ENCODE measurements around the gene NLRP8.
"Not testable (repeated sequence)": the region's sequence is repeated elsewhere in the genome, so short reads cannot be mapped to it uniquely, and the experiment has no call there.

The NLRP8 gene

GRCh38 chr19:56020355-56020975, 72.8 kb downstream of the NLRP8 start:
- H3K27me3 Mint-ChIP-seq (ENCODE audit: low read depth); H3K27ac Mint-ChIP-seq; H3K4me1 Mint-ChIP-seq (ENCODE audit: low read depth); H3K36me3 Mint-ChIP-seq (ENCODE audit: low read depth); H3K4me3 Mint-ChIP-seq: not testable (repeated sequence)
- H3K9me3 Mint-ChIP-seq: peaks cover 61% of the 10 kb centered on the region

- Mint-ChIP-seq H3K27me3 (ENCODE audit: low read depth) (no peaks in the 10 kb centered on the region), H3K4me3 (no peak overlapping the region), H3K36me3 (ENCODE audit: low read depth) (no peaks in the 10 kb centered on the region), H3K27ac (no peak overlapping the region), H3K4me1 (ENCODE audit: low read depth) (no peaks in the 10 kb centered on the region), H3K9me3 (peaks cover 40% of the 10 kb centered on the region)
These were observed 79.1 kb downstream of the NLRP8 start for GRCh38 chr19:56026769-56027168.

Measured in T-helper 1 cell treated with Interleukin-12 subunit alpha and Interleukin-12 subunit beta and Interleukin-4 antibody, amounts not matched to agents 30 μg/mL and 1 μg/mL, for 36 hours (primary cell).